GM23338 (cell line): ENCODE measurements around the gene RSL1D1. TPM values are rescaled to one million over a fixed set of nuclear protein-coding genes. Genes with fewer than 3 reads are reported as not detected.

Source experiments
- ATAC-seq: fragments of 200-7000 bp; cut with Tn5 transposase; 3 replicates; pipeline ENCODE4 v1.9.1; 2020
- DNase-seq: peaks from one replicate; pipeline ENCODE4 v3.0.0-alpha.2; 2015; ENCODE audit warnings: low spot score
- H2AFZ ChIP-seq: fragments of 200-600 bp; sonication (generic); 2 replicates; pipeline ENCODE4 v1.8.0; 2016; ENCODE audit warnings: antibody characterized with exemption, mild to moderate bottlenecking, moderate library complexity
- H3F3A ChIP-seq: fragments of 200-600 bp; sonication (generic); replicated peaks from 2 replicates; pipeline ENCODE4 v1.8.0; 2017; ENCODE audit warnings: antibody characterized with exemption, mixed run types, low read depth
- H3K27ac ChIP-seq: fragments of 200-600 bp; sonication (generic); 2 replicates; pipeline ENCODE4 v1.6.1; 2016; ENCODE audit warnings: low read depth
- H3K27me3 ChIP-seq: fragments of 200-600 bp; sonication (generic); 2 replicates; pipeline ENCODE4 v1.8.0; 2016; ENCODE audit warnings: mild to moderate bottlenecking, mixed run types, moderate library complexity; ENCODE audit not compliant: insufficient read depth
- H3K36me3 ChIP-seq: fragments of 200-600 bp; sonication (generic); 2 replicates; pipeline ENCODE4 v1.8.0; 2016; ENCODE audit warnings: mild to moderate bottlenecking; ENCODE audit not compliant: insufficient read depth
- H3K4me1 ChIP-seq: fragments of 200-600 bp; sonication (generic); 2 replicates; pipeline ENCODE4 v1.8.0; 2016; ENCODE audit warnings: mild to moderate bottlenecking, moderate library complexity; ENCODE audit not compliant: insufficient read depth
- H3K4me2 ChIP-seq: fragments of 200-600 bp; sonication (generic); 2 replicates; pipeline ENCODE4 v1.7.1; 2017; ENCODE audit warnings: mixed run types
- H3K4me3 ChIP-seq: fragments of 200-600 bp; sonication (generic); 2 replicates; pipeline ENCODE4 v1.6.1; 2016; ENCODE audit warnings: mixed run types
- H3K79me2 ChIP-seq: fragments of 200-600 bp; sonication (generic); replicated peaks from 2 replicates; pipeline ENCODE4 v1.8.0; 2017; ENCODE audit warnings: mild to moderate bottlenecking; ENCODE audit not compliant: insufficient read depth
- H3K9me2 ChIP-seq: fragments of 200-600 bp; sonication (generic); 2 replicates; pipeline ENCODE4 v1.8.0; 2017; ENCODE audit not compliant: insufficient read depth
- H4K20me1 ChIP-seq: fragments of 200-600 bp; sonication (generic); replicated peaks from 2 replicates; pipeline ENCODE4 v1.8.0; 2017; ENCODE audit warnings: mild to moderate bottlenecking; ENCODE audit not compliant: insufficient read depth
- H3K27ac Mint-ChIP-seq: 2 replicates; pipeline ENCODE4 v1.8.0; 2020; ENCODE audit warnings: inconsistent platforms, mild to moderate bottlenecking, moderate library complexity, mixed read lengths
- H3K27me3 Mint-ChIP-seq: 3 replicates; pipeline ENCODE4 v1.8.0; 2022; ENCODE audit warnings: low read depth, mild to moderate bottlenecking, moderate library complexity, mixed read lengths, inconsistent platforms; ENCODE audit not compliant: insufficient read depth, poor library complexity
- H3K36me3 Mint-ChIP-seq: 3 replicates; pipeline ENCODE4 v1.8.0; 2021; ENCODE audit warnings: low read depth, mild to moderate bottlenecking, inconsistent platforms, moderate library complexity, mixed read lengths
- H3K4me1 Mint-ChIP-seq: 3 replicates; pipeline ENCODE4 v1.8.0; 2020; ENCODE audit warnings: mild to moderate bottlenecking, inconsistent platforms, mixed read lengths
- H3K4me3 Mint-ChIP-seq: 3 replicates; pipeline ENCODE4 v1.8.0; 2021; ENCODE audit warnings: moderate library complexity, mild to moderate bottlenecking, inconsistent platforms, mixed read lengths
- H3K9me3 Mint-ChIP-seq: 3 replicates; pipeline ENCODE4 v1.8.0; 2020; ENCODE audit warnings: moderate library complexity, mild to moderate bottlenecking, inconsistent platforms, mixed read lengths
- CREB1 ChIP-seq: fragments of 250-450 bp; sonication (Bioruptor Pico); IDR thresholded peaks from 2 replicates; pipeline ENCODE4 v1.5.0; 2020; ENCODE audit warnings: low read depth, mild to moderate bottlenecking, moderate library complexity
- EZH2 ChIP-seq: fragments of 200-600 bp; sonication (generic); IDR thresholded peaks from one replicate; pipeline ENCODE4 v1.8.0; 2017; ENCODE audit warnings: antibody characterized with exemption, mild to moderate bottlenecking, low read depth; ENCODE audit not compliant: unreplicated experiment
- EZH2phosphoT487 ChIP-seq: fragments of 200-600 bp; sonication (generic); IDR thresholded peaks from one replicate; pipeline ENCODE4 v1.8.1; 2018; ENCODE audit warnings: antibody characterized with exemption; ENCODE audit not compliant: unreplicated experiment
- JUNB ChIP-seq: IDR thresholded peaks from one replicate; pipeline ENCODE4 v1.6.1; 2016; ENCODE audit warnings: antibody characterized with exemption; ENCODE audit not compliant: unreplicated experiment
- NANOG ChIP-seq: IDR thresholded peaks from 2 replicates; pipeline ENCODE4 v1.6.1; 2016; ENCODE audit warnings: antibody characterized with exemption, borderline replicate concordance
- POLR2AphosphoS5 ChIP-seq: IDR thresholded peaks from 2 replicates; pipeline ENCODE4 v1.6.1; 2016; ENCODE audit warnings: antibody characterized with exemption, low read depth
- STAT1 ChIP-seq: IDR thresholded peaks from one replicate; pipeline ENCODE4 v1.6.1; 2016; ENCODE audit warnings: antibody characterized with exemption; ENCODE audit not compliant: unreplicated experiment
- ZNF114 ChIP-seq: fragments of 250-450 bp; sonication (Bioruptor Pico); IDR thresholded peaks from 2 replicates; pipeline ENCODE4 v1.5.0; 2020; ENCODE audit warnings: mild to moderate bottlenecking, moderate library complexity
- ZNF331 ChIP-seq: fragments of 250-450 bp; sonication (Bioruptor Pico); IDR thresholded peaks from 2 replicates; pipeline ENCODE4 v1.5.0; 2020; ENCODE audit warnings: low read depth, mild to moderate bottlenecking, moderate library complexity
- polyA plus RNA-seq: library from polyadenylated mRNA; unstranded; fragments of >200 nt; fragmentation: Nextera tagmentation; extraction: Ambion mirVana; gene quantifications from 2 replicates; pipeline ENCODE4 v1.2.1, GENCODE V29; 2016
- total RNA-seq: library from RNA; depleted of rRNA; stranded (reverse); fragments of >200 nt; shearing (Covaris generic); gene quantifications from 2 replicates; pipeline ENCODE4 v1.2.3, GENCODE V29; 2014
- TF ChIP-seq, protein P1 (sequence below): IDR thresholded peaks from 2 replicates; pipeline ENCODE4 v1.6.1; 2016; ENCODE audit warnings: antibody characterized with exemption
- TF ChIP-seq, protein P2 (sequence below), 2 experiments: fragments of 200-600 bp in 1 of 2; sonication (generic) in 1 of 2; conservative IDR thresholded peaks; 2 replicates each; pipeline versions ENCODE4 v1.5.1 to v1.6.1; 2016 to 2017; ENCODE audit warnings: antibody characterized with exemption in 2 of 2, low read depth in 2 of 2, mild to moderate bottlenecking in 2 of 2, moderate library complexity in 1 of 2
- TF ChIP-seq, protein P3 (sequence below): IDR thresholded peaks from one replicate; pipeline ENCODE4 v1.6.1; 2018; ENCODE audit warnings: antibody characterized with exemption; ENCODE audit not compliant: unreplicated experiment
- TF ChIP-seq, protein P4 (sequence below): fragments of 250-450 bp; sonication (Bioruptor Pico); IDR thresholded peaks from 2 replicates; pipeline ENCODE4 v1.5.0; 2020; ENCODE audit warnings: mild to moderate bottlenecking, moderate library complexity

The RSL1D1 gene
- total and polyA plus RNA-seq, 2 experiments from 2014 or later: 298 to 495 TPM

DNA sequence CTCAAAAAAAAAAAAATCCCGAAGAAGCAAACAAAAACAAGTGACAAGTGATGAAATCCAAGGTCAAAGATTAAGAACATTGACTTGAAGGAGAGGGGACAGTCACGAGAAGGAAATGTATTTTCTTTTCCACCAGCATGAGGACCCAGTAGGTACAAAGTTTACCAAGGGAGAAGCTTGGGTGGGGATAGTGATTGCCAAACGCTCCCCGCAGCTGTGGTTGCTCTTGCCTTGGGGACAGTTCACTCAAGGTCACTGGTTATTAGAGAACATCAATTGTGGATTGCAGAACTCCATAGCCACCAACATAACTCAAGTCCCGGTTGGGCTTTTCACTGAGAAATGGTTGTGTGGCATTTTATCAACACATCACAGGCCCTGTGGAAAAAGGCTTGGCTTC is 27.0 kb downstream of the RSL1D1 start:
- no peak for ATAC-seq
- TF ChIP-seq NANOG (no peak), ZNF331 (CRISPR knock-in tag) (no peak), CREB1 (no peak), STAT1 (no peak), JUNB (no peak), ZNF114 (no peak), EZH2phosphoT487 (no peak), POLR2AphosphoS5 (no peak), EZH2 (no peak)
- TF ChIP-seq, protein P1, sequence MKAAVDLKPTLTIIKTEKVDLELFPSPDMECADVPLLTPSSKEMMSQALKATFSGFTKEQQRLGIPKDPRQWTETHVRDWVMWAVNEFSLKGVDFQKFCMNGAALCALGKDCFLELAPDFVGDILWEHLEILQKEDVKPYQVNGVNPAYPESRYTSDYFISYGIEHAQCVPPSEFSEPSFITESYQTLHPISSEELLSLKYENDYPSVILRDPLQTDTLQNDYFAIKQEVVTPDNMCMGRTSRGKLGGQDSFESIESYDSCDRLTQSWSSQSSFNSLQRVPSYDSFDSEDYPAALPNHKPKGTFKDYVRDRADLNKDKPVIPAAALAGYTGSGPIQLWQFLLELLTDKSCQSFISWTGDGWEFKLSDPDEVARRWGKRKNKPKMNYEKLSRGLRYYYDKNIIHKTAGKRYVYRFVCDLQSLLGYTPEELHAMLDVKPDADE: no peak
- TF ChIP-seq, protein P2, sequence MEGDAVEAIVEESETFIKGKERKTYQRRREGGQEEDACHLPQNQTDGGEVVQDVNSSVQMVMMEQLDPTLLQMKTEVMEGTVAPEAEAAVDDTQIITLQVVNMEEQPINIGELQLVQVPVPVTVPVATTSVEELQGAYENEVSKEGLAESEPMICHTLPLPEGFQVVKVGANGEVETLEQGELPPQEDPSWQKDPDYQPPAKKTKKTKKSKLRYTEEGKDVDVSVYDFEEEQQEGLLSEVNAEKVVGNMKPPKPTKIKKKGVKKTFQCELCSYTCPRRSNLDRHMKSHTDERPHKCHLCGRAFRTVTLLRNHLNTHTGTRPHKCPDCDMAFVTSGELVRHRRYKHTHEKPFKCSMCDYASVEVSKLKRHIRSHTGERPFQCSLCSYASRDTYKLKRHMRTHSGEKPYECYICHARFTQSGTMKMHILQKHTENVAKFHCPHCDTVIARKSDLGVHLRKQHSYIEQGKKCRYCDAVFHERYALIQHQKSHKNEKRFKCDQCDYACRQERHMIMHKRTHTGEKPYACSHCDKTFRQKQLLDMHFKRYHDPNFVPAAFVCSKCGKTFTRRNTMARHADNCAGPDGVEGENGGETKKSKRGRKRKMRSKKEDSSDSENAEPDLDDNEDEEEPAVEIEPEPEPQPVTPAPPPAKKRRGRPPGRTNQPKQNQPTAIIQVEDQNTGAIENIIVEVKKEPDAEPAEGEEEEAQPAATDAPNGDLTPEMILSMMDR (conservative IDR thresholded peaks at IDR 0.05; ENCODE audit: low read depth in 2 of 2): no peak
- TF ChIP-seq, protein P3, sequence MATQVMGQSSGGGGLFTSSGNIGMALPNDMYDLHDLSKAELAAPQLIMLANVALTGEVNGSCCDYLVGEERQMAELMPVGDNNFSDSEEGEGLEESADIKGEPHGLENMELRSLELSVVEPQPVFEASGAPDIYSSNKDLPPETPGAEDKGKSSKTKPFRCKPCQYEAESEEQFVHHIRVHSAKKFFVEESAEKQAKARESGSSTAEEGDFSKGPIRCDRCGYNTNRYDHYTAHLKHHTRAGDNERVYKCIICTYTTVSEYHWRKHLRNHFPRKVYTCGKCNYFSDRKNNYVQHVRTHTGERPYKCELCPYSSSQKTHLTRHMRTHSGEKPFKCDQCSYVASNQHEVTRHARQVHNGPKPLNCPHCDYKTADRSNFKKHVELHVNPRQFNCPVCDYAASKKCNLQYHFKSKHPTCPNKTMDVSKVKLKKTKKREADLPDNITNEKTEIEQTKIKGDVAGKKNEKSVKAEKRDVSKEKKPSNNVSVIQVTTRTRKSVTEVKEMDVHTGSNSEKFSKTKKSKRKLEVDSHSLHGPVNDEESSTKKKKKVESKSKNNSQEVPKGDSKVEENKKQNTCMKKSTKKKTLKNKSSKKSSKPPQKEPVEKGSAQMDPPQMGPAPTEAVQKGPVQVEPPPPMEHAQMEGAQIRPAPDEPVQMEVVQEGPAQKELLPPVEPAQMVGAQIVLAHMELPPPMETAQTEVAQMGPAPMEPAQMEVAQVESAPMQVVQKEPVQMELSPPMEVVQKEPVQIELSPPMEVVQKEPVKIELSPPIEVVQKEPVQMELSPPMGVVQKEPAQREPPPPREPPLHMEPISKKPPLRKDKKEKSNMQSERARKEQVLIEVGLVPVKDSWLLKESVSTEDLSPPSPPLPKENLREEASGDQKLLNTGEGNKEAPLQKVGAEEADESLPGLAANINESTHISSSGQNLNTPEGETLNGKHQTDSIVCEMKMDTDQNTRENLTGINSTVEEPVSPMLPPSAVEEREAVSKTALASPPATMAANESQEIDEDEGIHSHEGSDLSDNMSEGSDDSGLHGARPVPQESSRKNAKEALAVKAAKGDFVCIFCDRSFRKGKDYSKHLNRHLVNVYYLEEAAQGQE: no peak
- TF ChIP-seq, protein P4, sequence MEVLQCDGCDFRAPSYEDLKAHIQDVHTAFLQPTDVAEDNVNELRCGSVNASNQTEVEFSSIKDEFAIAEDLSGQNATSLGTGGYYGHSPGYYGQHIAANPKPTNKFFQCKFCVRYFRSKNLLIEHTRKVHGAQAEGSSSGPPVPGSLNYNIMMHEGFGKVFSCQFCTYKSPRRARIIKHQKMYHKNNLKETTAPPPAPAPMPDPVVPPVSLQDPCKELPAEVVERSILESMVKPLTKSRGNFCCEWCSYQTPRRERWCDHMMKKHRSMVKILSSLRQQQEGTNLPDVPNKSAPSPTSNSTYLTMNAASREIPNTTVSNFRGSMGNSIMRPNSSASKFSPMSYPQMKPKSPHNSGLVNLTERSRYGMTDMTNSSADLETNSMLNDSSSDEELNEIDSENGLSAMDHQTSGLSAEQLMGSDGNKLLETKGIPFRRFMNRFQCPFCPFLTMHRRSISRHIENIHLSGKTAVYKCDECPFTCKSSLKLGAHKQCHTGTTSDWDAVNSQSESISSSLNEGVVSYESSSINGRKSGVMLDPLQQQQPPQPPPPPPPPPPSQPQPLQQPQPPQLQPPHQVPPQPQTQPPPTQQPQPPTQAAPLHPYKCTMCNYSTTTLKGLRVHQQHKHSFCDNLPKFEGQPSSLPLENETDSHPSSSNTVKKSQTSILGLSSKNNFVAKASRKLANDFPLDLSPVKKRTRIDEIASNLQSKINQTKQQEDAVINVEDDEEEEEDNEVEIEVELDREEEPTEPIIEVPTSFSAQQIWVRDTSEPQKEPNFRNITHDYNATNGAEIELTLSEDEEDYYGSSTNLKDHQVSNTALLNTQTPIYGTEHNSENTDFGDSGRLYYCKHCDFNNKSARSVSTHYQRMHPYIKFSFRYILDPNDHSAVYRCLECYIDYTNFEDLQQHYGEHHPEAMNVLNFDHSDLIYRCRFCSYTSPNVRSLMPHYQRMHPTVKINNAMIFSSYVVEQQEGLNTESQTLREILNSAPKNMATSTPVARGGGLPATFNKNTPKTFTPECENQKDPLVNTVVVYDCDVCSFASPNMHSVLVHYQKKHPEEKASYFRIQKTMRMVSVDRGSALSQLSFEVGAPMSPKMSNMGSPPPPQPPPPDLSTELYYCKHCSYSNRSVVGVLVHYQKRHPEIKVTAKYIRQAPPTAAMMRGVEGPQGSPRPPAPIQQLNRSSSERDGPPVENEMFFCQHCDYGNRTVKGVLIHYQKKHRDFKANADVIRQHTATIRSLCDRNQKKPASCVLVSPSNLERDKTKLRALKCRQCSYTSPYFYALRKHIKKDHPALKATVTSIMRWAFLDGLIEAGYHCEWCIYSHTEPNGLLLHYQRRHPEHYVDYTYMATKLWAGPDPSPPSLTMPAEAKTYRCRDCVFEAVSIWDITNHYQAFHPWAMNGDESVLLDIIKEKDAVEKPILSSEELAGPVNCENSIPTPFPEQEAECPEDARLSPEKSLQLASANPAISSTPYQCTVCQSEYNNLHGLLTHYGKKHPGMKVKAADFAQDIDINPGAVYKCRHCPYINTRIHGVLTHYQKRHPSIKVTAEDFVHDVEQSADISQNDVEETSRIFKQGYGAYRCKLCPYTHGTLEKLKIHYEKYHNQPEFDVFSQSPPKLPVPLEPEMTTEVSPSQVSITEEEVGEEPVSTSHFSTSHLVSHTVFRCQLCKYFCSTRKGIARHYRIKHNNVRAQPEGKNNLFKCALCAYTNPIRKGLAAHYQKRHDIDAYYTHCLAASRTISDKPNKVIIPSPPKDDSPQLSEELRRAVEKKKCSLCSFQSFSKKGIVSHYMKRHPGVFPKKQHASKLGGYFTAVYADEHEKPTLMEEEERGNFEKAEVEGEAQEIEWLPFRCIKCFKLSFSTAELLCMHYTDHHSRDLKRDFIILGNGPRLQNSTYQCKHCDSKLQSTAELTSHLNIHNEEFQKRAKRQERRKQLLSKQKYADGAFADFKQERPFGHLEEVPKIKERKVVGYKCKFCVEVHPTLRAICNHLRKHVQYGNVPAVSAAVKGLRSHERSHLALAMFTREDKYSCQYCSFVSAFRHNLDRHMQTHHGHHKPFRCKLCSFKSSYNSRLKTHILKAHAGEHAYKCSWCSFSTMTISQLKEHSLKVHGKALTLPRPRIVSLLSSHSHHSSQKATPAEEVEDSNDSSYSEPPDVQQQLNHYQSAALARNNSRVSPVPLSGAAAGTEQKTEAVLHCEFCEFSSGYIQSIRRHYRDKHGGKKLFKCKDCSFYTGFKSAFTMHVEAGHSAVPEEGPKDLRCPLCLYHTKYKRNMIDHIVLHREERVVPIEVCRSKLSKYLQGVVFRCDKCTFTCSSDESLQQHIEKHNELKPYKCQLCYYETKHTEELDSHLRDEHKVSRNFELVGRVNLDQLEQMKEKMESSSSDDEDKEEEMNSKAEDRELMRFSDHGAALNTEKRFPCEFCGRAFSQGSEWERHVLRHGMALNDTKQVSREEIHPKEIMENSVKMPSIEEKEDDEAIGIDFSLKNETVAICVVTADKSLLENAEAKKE: no peak

More for the DNA sequence above, 27.0 kb downstream of the RSL1D1 start:
- Histone ChIP-seq H4K20me1 (no peaks in the 10 kb centered on the region), H3K4me2 (no peak overlapping the region), H2AFZ (no peak overlapping the region), H3K9me2 (no peaks in the 10 kb centered on the region), H3K4me1 (no peaks in the 10 kb centered on the region), H3K27me3 (no peaks in the 10 kb centered on the region), H3F3A (no peaks in the 10 kb centered on the region), H3K4me3 (no peak overlapping the region), H3K36me3 (no peaks in the 10 kb centered on the region), H3K27ac (no peak overlapping the region), H3K79me2 (no peaks in the 10 kb centered on the region)
- no peak for DNase-seq
- Mint-ChIP-seq H3K4me3 (no peak overlapping the region), H3K27me3 (no peaks in the 10 kb centered on the region), H3K36me3 (no peaks in the 10 kb centered on the region), H3K9me3 (peaks cover 3% of the 10 kb centered on the region; the same call in 2 of the 3 replicates), H3K4me1 (peaks cover 3% of the 10 kb centered on the region; the same call in 2 of the 3 replicates), H3K27ac (no peak overlapping the region)
